Gastrocnemius medialis (tissue), 4 donors: ENCODE measurements around the gene ARHGAP27. TPM values are rescaled to one million over a fixed set of nuclear protein-coding genes. Genes with fewer than 3 reads are reported as not detected.
A peak's percentile ranks its signal among the peaks of the same experiment; 100 is the strongest.

ENCODE experiments used
- ATAC-seq, 2 donors: fragments of 150-250 bp; one replicate each; pipeline ENCODE4 v1.9.1; 2016
- DNase-seq, 2 donors: peaks; one replicate each; pipeline ENCODE4 v3.0.0-alpha.2; 2019
- H3K27ac ChIP-seq, 4 donors: fragments of 200-600 bp; sonication (generic); 1 replicate in 1 of 4; 2 replicates in 3 of 4; pipeline ENCODE4 v1.5.1; 2016 to 2018; ENCODE audit warnings: mild to moderate bottlenecking in 2 of 4, moderate library complexity in 1 of 4
- H3K27me3 ChIP-seq, 3 donors: fragments of 200-600 bp; sonication (generic) in 2 of 3; 1 replicate in 1 of 3; 2 replicates in 2 of 3; pipeline versions ENCODE4 v1.5.1 to v1.6.0; 2016 to 2019; ENCODE audit warnings: mild to moderate bottlenecking in 1 of 3, moderate library complexity in 1 of 3
- H3K36me3 ChIP-seq, 2 donors: fragments of 200-600 bp; sonication (generic) in 1 of 2; one replicate each; pipeline ENCODE4 v1.5.1; 2017 to 2018
- H3K4me1 ChIP-seq, 2 donors: fragments of 200-600 bp; sonication (generic) in 1 of 2; one replicate each; pipeline ENCODE4 v1.5.1; 2016 to 2017; ENCODE audit warnings: mild to moderate bottlenecking in 2 of 2
- H3K4me3 ChIP-seq, 4 donors: fragments of 200-600 bp; sonication (generic) in 3 of 4; 1 replicate in 1 of 4; 2 replicates in 3 of 4; pipeline ENCODE4 v1.5.1; 2016 to 2019; ENCODE audit warnings: mild to moderate bottlenecking in 2 of 4
- H3K9me3 ChIP-seq, 3 donors: fragments of 200-600 bp; sonication (generic) in 2 of 3; 1 replicate in 1 of 3; 2 replicates in 2 of 3; pipeline ENCODE4 v1.5.1; 2016 to 2019
- POLR2A ChIP-seq, 2 donors: fragments of 450-650 bp; IDR thresholded peaks; one replicate each; pipeline ENCODE4 v1.6.1; 2017; ENCODE audit warnings: antibody characterized with exemption in 2 of 2, mild to moderate bottlenecking in 2 of 2, moderate library complexity in 2 of 2
- in situ Hi-C, 4 donors: fragments of 200-750 bp; cut with MboI; loops; one replicate each; pipeline versions ENCODE4 v1.15.0 to v1.8.0; 2017; ENCODE audit warnings: low sequenced_read_pairs in 4 of 4
- intact Hi-C: fragments of 100-400 bp; cut with DNase I; formaldehyde crosslinking; loops from one replicate; pipeline ENCODE4 v1.15.1; 2023; ENCODE audit warnings: low total_unique reads
- total RNA-seq, 4 donors: library from RNA; depleted of rRNA; stranded (reverse); fragments of >200 nt; gene quantifications; one replicate each; pipeline versions ENCODE4 v1.1.0 to v1.2.3, GENCODE V29; 2016
- TF ChIP-seq, protein P1 (sequence below), 5 experiments: fragments of 450-650 bp in 3 of 5; fragments of 200-600 bp in 2 of 5; sonication (generic) in 2 of 5; IDR thresholded peaks in 4 of 5; conservative IDR thresholded peaks in 1 of 5; 1 replicate in 4 of 5; 2 replicates in 1 of 5; pipeline ENCODE4 v1.5.1; 2016 to 2019; ENCODE audit warnings: antibody characterized with exemption in 5 of 5, mild to moderate bottlenecking in 3 of 5, moderate library complexity in 3 of 5

The ARHGAP27 gene
- total RNA-seq, 4 donors from 2014 or later, result 4.2 to 6.0 (median 5.1) TPM

DNA sequence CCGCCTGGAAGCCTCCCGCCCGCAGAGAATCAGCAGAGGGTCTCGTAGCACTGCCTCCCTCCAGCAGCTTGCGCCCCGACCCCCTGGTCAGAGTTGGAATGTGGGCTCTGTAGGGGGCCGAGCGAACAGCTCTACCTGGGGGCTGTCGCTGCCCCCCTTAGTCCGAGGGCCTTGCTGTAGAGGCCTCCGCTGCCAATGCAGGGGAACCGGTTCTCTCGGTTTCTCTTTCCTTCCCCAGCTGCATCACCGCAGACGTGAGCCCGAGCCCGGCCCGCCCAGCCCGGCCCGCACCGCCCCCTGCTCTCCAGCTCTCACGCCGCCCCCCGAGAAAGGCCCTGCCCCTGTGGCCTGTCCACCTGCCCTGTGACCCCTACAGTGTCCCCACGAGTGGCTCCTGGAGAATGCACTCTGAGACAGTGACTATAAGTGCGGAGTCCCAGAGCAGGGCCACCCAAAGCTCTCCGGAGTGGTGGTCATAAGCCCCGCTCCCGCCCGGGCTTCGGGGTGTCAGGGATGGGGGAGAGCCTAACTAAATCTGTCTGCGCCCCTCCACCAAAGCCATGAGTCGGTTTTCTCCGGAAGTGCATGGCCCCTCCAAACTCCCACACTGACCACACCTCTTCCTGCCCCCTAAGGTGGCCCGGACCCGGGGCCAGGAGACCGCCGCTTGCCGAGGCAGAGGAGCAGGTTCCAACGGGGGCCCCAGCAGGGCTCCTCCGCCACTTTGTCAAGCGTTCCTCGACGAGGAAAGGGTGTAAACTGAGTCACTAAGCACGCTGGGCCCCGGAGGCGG lies 1.7 kb downstream of the ARHGAP27 start:
- ATAC-seq, result no peak
- Histone ChIP-seq H3K4me1 (peaks cover 25 to 34% of the 10 kb centered on the region in 2 donors), H3K36me3 (peaks cover 0 to 4% of the 10 kb centered on the region in 2 donors), H3K27ac (peak overlapping the region in 1 of 4 donors; percentile 74), H3K4me3 (peak overlapping the region; percentile 51 to 63 (median 58)), H3K9me3 (no peaks in the 10 kb centered on the region), H3K27me3 (peaks cover 33 to 51% (median 42%) of the 10 kb centered on the region in 3 donors)
- intact Hi-C loops (no loop called here), in situ Hi-C loops (no loop called here)
- DNase-seq, result no peak
- TF ChIP-seq, protein P1, sequence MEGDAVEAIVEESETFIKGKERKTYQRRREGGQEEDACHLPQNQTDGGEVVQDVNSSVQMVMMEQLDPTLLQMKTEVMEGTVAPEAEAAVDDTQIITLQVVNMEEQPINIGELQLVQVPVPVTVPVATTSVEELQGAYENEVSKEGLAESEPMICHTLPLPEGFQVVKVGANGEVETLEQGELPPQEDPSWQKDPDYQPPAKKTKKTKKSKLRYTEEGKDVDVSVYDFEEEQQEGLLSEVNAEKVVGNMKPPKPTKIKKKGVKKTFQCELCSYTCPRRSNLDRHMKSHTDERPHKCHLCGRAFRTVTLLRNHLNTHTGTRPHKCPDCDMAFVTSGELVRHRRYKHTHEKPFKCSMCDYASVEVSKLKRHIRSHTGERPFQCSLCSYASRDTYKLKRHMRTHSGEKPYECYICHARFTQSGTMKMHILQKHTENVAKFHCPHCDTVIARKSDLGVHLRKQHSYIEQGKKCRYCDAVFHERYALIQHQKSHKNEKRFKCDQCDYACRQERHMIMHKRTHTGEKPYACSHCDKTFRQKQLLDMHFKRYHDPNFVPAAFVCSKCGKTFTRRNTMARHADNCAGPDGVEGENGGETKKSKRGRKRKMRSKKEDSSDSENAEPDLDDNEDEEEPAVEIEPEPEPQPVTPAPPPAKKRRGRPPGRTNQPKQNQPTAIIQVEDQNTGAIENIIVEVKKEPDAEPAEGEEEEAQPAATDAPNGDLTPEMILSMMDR (IDR thresholded peaks at IDR 0.05 in 4 of 5, conservative IDR thresholded peaks at IDR 0.05 in 1 of 5), result no peak
- TF ChIP-seq POLR2A (IDR thresholded peaks at IDR 0.05), result no peak

DNA sequence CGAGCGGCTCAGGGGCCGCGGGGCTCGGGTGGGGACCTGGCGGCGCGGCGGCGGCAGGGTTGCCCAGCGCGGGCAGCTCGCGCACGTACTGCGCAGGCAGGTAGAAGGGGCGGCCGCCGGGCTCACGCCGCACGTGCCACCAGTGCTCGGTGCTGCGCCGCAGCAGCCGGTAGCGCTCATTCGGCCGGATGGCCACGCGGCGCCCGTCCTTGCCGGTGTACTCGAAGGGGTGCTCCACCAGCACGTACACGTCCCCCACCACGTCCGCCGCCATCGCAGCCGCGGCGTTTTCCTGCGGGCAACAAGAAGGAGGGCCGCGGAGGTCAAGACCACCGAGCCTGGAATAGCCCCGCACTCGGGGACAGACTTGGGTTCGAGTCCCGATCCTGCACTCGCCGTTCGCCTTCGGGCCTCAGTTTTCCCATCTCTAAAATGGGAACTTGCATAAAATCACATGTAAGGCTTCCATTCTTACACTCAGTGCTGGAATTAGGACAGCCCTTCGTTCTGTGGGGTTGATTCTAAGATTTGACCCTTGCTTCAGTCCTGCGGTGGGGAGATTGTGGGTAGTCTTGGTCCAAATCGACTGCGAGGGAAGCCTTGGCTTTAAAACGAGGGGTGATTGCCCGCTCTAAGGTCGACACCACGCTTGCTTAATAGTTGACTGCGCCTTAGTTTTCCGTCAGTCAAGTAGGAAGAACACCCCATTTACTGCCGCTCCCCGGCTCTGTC lies 2.5 kb downstream of the ARHGAP27 start:
- H3K36me3 ChIP-seq, result no peaks in the 10 kb centered on the region
- peaks cover 33 to 51% (median 42%) of the 10 kb centered on the region in 3 donors for H3K27me3 ChIP-seq
- ATAC-seq (no peak), DNase-seq (no peak)
- in situ Hi-C loops (no loop called here), intact Hi-C loops (no loop called here)
- peak overlapping the region in 2 of 4 donors; percentile 58 to 63 for H3K4me3 ChIP-seq
- peaks cover 25 to 34% of the 10 kb centered on the region in 2 donors for H3K4me1 ChIP-seq
- no peak overlapping the region for H3K27ac ChIP-seq
- no peaks in the 10 kb centered on the region for H3K9me3 ChIP-seq
- TF ChIP-seq POLR2A (IDR thresholded peaks at IDR 0.05), result no peak
- TF ChIP-seq, protein P1 (IDR thresholded peaks at IDR 0.05 in 4 of 5, conservative IDR thresholded peaks at IDR 0.05 in 1 of 5), result no peak

DNA sequence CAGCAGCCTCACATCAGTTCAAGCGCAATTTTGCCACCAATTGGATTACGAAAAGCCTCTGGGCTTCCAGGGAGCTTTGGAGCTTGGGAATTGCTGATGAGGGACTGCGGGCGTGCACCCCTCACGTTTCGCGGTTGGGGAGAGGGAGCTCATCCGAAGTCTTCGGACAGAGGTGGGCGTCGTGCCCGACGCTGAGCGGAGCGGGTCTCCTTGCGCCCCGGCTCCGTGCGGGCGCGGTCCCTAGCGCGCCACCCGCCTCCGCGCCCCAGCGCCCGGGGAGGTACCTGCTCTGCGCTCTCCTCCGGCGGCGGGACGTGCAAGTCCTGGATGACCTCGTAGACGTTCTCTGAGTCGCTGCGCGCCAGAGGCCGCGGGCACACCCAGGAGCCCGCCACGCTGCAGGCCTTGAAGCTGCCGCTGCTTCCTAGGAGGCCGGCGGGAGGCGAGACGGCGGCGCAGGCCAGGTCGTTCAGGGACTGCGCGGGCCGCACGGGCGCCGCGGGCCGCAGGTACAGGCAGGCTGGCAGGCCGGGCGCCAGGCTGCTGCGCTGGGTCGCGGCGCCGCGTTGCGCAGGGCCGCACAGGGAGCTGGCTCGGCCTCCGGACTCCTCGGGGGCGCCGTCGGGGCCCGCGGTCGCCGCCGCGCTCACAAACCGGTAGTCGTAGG lies 3.2 kb downstream of the ARHGAP27 start:
- no peak for TF ChIP-seq POLR2A (IDR thresholded peaks at IDR 0.05)
- DNase-seq (no peak), ATAC-seq (no peak)
- Histone ChIP-seq H3K27ac (no peak overlapping the region), H3K9me3 (no peaks in the 10 kb centered on the region), H3K36me3 (no peaks in the 10 kb centered on the region), H3K27me3 (peaks cover 33 to 51% (median 42%) of the 10 kb centered on the region in 3 donors), H3K4me3 (no peak overlapping the region), H3K4me1 (peaks cover 25 to 34% of the 10 kb centered on the region in 2 donors)
- intact Hi-C loops (no loop called here), in situ Hi-C loops (no loop called here)

DNA sequence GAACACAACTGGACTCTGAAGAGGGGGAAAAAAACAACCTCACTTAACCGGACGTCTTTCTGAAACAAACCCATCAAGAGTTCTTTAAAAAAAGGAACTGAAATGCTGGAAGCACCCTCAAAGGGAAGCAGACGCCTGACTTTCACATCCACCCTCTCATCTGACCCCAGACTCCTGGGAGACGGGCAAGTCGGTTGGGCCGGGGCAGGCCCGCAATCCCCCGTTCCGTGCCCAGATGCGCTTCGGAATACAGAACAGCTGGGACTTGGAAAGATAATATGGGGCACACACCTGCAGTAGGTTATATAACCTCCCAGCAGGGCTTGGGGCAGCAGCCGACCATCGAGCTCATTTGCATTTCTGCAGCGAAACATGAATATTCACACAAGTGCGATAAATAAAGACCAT lies 3.7 kb downstream of the ARHGAP27 start:
- no peak for ATAC-seq
- Histone ChIP-seq H3K36me3 (no peaks in the 10 kb centered on the region), H3K9me3 (no peaks in the 10 kb centered on the region), H3K27me3 (peaks cover 33 to 51% (median 42%) of the 10 kb centered on the region in 3 donors), H3K4me1 (peaks cover 25 to 34% of the 10 kb centered on the region in 2 donors), H3K4me3 (no peak overlapping the region), H3K27ac (no peak overlapping the region)
- no peak for TF ChIP-seq POLR2A (IDR thresholded peaks at IDR 0.05)
- no peak for DNase-seq
- in situ Hi-C loops (no loop called here), intact Hi-C loops (no loop called here)

DNA sequence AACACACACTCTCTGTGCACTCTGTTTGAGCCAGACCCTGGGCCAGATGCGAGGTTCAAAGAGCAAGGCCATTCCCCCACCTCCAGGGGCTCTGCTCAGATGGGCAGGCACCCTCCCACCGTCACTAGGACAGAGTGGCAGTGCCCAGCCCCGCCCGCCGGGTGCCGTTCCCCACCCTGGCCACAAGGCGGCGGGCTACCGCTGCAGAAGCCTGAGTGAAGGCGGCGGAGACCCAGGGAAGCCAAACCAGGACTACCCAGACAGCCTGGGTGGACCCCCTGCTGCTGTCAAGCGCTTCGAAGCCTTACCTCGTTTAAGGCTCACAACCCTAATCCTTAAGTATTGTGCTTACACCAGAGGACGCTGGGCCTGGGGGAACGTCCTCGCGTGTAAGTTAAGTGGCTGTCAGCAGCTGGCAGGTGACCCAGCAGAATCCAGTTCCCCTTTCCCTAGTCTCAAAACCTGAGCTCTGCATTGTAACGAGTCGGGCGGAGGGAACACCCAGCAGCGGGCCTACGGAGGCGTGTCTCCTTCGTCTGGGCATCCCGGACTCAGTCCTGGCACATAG lies 4.5 kb downstream of the ARHGAP27 start:
- ATAC-seq, result peak; percentile 81 to 82
- peak; percentile 39 to 56 for DNase-seq
- intact Hi-C loops (no loop called here), in situ Hi-C loops (no loop called here)
- Histone ChIP-seq H3K9me3 (no peaks in the 10 kb centered on the region), H3K4me1 (peaks cover 22 to 29% of the 10 kb centered on the region in 2 donors), H3K36me3 (no peaks in the 10 kb centered on the region), H3K27ac (no peak overlapping the region), H3K4me3 (peak overlapping the region in 3 of 4 donors; percentile 16 to 52 (median 22)), H3K27me3 (peaks cover 33 to 46% (median 42%) of the 10 kb centered on the region in 3 donors)
- TF ChIP-seq POLR2A (IDR thresholded peaks at IDR 0.05), result no peak
- TF ChIP-seq, protein P1 (IDR thresholded peaks at IDR 0.05 in 4 of 5, conservative IDR thresholded peaks at IDR 0.05 in 1 of 5), result peak; percentile 80 to 100 (median 97)
